Cortex of kidney (tissue), 1 donor: ENCODE results near the gene PKIB.
"Not testable (repeated sequence)": the region's sequence is repeated elsewhere in the genome, so short reads cannot be mapped to it uniquely, and the experiment has no call there.

ENCODE experiments used
- DNase-seq: peaks from one replicate; lab custom pipeline; 2025; lab: John Stamatoyannopoulos, UW

PKIB gene

DNA sequence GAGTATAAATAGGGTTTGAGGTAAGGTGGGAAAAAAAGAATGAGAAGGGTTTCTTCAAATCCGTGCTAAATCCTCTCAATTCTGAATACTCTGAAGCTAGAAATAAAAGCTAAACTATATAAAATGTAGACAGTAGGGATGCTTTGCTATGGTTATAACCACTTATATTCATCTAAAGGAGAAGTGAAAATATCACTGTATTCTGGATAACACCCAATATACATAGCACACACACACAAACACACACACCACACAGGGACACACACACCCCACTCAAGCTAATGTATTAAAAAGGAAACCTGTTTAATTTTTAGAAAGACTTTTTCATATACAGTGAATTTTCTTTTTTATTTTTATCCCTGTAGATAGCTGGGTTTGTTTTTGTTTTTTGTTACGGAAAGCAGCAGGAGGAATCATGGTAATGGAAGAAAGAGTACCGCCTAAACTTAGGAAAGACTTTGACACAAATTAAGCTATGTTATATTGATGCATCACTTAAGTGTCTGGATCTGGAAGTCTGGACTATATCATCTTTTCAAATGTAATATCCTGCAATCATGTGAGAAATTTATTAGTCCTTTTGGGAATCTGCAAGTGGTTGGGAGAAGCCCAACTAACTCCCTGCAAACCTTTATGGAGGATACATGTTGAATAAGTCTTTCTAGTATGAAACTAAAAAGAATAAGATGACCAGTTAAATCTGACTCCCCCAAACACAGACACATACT is 100.9 kb downstream of the PKIB start:
- DNase-seq: no peak

DNA sequence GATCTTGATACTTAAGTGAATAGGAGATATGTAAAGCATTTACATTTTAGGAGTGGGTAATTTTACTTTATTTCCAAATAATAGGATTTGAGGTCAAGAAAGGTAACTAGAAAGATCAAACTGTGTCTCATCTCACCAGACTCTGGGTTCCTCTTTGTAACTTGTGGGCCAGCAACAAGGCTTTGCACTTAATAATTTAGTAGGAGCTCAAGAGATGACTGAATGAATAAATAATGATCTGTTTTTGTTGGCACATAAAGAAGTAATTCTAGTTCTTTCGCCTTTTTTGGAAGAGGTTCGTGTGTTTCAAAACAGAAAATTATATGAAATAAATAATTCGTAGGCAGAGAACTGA is 101.9 kb downstream of the PKIB start:
- no peak for DNase-seq

DNA sequence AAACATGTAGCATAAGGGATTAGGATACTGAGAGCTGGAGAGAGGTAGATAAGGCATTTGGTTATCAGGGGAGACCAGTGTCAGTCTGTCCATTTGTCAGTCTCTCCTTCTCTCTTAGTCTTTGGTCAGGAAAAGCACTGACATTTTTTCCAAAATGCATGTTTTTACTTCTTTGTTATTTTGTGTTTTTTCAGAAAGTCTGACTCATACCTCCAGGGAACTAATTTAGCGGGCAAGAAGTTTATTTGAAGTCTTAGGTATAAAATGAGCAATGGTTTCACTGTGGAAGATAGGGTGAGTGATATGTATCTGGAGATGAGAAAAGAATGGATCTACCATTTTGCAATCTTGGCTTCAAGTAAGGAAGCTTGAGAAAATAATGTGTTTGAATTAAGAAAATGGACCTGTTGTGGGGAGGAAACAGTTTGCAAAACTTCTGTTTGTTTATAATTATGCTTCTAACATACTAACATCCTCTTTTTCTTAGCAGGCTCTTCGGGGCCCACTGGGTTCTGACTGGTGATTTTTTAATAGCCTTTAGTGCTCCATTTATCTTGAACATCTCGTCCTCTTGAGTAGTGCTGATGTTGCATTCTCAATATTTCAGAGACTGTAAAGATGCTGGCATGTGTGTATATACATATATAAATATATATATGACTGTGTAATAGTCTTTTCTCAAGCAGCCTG is 102.4 kb downstream of the PKIB start:
- no peak for DNase-seq

DNA sequence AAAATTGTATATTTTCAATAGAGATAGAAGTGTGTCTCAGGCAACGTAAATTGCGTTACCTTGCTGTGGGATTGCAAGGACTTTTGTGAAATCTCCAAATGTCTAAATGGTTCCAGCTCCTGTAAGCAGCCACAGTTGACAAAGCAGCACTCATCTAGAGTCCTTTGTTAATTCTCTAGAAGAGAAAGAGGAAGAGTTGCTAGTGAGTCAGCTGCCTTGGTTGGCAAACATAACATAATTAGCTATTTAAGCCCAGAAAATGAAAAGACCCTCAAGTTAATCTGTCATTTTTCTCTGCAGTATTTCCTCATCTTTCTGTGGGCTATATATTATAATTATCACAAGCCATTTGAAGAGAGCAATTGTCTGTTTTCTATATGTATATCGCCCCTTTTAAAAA is 102.9 kb downstream of the PKIB start:
- DNase-seq: no peak

DNA sequence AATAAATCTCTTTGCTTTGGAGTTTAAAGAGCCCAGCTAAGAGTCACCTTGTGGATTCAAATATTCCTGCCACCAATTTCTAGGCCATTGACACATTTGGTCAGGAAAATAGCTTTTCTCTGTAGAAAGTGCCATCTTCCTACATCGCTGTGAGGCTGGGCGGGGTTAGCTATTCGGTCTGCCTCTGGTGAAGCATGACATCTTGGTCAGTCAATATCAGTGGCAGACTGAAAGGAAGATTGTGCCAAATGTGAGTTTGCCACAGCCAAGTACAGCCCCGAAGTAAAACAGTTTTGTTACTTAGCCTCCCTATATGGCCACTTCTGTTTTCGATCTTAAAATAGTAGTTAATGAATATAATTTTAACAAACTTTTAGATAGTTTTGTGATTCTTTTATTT is 103.9 kb downstream of the PKIB start:
- no peak for DNase-seq

DNA sequence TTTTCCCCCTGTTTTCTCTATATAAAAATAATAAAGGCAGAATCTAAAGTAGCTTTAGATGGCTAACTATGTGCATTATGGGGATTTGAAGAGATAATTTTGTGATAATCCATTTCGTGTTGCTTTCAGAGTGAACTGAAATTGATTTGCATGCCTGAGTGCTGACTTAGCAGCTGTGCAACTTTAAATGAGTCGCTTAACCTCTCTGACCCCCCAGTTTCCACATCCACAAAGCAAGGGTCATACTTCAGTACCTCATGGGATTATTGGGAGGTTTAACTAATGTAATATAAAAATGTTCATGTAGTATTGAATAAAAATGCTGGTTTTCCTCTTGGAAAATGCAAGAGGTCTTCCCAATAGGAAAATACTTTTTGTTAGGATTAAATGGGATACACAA is 105.5 kb downstream of the PKIB start:
- no peak for DNase-seq

DNA sequence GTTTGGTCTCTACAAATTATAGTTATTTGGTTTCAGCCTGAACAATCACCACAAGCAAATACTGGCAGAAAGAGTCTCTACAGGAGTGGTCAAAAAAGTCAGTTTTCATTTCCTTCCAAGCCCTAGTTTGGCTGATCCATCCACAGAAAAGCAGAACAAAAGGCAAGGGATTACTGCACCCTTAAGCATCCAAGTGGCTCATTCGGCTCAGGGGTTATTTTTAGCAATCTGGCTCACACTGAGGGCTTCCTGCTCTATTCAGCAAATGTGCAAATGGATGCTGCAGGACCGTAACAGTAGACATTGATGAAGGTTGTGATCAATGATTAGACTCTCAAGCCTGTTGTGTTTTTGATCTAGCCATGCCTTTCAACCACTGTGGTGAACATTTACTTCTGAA is 107.1 kb downstream of the PKIB start:
- no peak for DNase-seq

DNA sequence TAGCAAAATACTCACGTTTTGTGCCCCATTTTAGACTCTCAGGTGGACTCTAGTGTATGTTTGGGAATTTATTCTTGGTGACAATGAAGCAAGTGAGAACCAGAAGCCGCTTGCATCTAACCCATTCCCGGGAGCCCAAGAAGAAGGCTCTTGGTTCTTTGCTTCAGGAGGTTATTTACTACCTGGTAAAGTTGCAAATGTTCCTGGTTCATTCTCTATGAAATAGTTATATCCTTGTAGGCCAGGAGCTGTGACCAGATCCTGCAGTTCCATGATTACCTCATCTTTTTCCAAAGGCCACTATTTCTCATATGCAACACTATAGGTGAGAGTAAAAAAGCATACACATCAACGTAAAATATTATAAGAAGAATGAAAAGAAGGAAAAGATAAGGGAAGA is 108.4 kb downstream of the PKIB start:
- no peak for DNase-seq

DNA sequence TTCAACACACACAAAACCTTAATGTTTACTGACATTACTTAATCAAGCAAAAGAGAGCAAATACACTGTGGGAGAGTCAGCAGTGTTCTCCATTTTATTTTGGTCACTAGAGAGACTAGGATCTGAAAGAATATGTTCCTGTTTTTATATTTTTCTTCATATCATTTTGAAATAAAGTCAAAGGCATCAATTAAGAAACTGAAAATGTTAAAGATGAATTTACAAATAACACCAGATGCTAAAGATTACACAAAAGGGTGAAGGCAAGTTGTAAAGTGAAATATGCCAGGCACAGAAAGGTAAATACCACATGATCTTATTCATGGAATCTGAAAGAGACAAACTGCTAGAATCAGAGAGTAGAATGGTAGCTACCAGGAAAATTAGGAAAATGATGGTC is 109.0 kb downstream of the PKIB start:
- no peak for DNase-seq

DNA sequence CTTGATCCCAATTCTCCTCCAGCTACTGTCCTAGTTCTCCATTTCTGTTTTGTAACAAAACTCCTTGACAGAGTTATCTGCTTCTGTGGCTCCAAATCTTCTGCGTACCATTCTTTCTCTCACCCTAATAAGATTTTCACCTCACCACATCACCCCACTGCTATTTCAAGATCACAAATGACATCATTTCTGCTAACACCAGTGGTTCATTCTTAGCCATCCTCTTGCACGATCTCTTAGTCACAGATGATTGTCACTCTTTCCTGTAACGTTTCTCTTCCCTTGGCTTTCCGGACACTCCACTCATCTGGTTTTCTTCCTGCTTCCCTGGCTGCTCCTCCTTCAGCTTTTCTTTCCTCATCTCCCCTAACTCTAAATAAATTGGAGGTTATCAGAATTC is 112.5 kb downstream of the PKIB start:
- no peak for DNase-seq

DNA sequence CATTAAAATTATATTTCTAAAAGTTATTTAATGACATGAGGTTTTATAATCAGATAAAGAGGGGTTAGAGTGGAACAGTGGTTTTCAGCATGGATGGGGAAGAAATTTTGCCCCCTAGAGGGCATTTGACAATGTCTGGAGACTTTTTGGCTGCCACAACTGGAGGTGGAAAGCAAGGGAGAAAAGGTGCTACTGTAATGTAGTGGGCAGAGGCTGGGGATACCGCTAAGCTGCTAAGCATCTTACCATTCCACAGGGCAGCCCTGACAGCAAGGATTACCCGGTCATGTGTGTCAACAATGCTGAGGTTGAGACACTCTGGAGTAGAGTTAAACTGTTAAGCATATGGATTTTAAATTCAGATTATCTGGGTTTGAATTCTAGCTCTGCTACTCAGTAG is 116.4 kb downstream of the PKIB start:
- DNase-seq: no peak

DNA sequence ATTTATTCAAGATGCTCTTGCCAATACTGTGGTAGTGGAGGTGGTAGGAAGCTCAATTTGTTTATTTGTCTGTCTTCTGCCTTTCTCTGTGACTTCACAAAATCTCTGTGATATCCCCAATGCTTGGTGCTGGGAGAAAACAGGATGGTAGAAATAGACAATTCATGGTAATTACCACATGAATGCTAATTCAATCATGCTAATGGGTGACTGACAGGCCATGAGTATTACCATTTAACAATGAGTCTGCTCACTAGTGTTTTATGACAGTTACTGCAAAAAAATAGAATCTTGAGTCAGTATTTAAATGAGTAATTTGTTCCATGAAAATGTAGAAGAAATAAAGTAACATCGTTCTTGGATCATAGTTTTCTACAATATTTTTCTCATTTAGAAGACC is 117.0 kb downstream of the PKIB start:
- no peak for DNase-seq

DNA sequence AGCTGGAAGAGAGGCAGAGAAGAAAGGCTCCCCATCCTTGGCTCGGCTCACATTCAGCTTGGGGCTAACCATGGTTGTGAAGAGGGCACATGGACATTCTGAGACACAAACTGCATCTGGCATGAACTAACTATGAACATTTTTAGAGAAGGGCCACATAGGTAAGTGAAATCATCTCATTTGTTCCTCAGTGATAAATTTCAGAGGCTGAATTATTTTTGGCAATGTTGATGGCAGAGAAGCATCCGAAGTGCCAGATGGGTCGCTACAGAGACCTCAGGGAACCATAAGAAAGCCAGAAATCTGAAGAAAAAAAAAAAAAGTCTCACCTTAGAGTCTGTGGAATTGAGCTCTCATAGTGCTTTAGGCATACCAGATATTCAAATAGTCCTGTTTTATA is 120.1 kb downstream of the PKIB start:
- no peak for DNase-seq

DNA sequence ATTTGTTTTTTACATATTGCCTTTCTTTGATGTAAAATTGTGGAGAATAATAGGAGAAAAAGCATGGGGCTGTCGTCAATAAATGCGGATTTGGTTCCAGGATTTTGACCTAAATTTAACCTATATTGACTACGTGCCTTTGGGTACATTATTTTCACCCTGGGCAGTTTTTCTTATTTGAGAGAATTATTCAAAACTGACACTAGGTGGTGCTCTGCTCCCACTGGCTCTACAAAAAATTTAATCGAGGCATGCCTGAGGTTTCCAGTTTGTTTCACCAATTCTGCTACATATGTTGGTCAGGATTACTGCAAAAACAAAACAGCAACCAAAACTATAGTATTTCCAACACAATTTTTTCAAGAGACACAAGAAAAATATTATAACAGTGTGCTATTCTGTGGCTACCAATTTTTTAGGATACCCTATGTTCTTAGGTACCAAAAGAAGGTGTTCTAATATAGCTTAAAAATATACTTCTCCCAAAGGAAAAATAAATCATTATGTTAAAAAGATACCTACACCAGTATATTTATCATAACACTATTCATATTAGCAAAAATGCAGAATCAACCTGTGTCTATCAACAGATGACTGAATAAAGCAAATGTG is 120.7 kb downstream of the PKIB start:
- DNase-seq: no peak

DNA sequence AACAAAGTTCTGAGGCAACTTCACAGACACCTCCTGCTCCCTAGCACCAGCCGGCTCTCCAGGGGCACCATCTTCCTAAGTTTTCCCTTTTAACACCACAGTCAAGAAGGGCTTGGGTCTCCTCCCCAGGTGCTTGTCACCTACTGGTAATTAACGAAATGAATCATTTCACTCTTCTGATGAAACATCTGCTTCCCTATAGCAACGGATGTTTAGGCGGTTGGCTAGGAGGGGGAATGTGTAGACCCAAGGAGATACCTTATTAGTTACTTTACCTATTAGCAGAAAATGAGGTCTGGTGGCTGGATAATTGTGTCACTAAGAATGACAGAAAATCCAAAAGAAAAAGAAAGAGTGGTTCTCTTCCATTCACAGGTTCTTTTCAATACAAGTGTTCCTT is 123.1 kb downstream of the PKIB start:
- no peak for DNase-seq

DNA sequence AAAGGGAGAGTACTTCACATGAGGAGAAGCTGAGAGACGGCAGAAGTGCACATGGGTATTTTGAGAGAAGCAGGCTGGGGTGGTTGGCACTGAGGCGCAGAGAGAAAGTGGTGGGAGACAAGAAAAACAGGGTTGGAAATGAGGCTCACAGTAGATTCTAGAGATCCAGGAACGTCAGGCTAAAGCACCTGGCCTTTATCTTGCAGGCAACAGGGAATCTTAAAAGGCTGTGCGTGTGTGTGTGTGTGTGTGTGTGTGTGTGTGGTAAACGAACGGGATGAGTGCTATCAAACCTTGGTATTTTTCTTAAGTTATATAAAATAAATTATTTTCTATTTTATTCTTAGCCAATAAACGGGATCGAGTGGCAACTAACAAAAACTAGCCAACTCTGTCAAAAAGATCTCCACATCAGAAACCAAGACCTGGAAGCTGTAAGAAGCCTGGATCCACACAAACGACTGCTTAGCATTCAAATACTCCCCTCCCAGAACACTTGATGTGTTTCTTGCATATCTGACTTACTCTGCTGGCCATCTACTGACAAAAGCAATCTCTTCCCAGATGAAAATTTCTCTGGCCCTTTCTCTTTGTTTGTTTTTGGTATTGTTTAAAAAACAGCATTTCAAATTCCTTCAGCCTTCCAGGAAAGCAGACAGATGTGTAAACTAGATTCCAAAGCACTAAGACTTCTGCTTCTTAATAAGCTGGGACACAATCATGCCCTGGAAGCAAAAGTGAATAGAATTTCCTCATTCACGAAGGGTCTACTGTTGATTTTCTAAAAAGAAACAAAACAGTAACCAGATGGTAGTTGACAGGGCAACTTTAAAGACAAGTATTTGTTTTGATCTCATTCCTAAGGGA is 124.6 kb downstream of the PKIB start:
- no peak for DNase-seq

DNA sequence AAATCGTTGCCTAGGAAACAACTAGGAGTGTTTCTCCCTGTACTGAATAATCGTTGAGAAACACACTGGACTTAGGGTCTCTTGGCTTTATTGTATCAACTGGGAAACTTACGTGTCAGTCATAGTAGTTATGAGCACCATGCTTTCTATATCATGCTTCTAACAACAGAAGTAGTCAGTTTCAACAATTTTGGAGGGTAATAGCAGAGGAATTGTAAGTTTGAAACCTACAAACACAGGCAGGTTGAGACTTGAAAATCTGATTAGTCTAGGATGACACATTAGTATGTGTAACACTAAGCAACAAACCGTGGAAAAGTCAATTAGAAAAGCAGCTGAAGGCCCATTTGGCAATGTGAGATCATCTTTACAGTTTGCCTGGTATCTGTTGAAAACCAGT is 125.4 kb downstream of the PKIB start:
- no peak for DNase-seq

DNA sequence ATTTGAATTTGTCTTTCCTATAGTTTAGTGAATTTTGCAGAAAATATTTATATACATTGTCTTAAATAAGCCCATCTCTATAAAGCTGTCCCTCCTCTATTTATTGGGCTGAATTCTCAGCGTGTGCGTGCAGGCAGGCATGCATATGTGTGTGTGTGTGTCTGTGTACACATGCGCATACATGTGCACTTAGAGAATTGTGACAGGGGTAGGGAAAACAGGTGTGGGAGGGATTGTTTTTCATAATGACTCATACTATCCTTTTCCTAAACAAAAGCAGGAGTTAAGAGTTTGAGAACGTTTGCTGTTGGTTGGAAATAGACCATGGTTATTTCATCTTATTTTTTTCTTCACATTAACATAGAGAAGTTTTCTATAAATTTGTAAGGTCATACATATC is 126.0 kb downstream of the PKIB start:
- DNase-seq: no peak

DNA sequence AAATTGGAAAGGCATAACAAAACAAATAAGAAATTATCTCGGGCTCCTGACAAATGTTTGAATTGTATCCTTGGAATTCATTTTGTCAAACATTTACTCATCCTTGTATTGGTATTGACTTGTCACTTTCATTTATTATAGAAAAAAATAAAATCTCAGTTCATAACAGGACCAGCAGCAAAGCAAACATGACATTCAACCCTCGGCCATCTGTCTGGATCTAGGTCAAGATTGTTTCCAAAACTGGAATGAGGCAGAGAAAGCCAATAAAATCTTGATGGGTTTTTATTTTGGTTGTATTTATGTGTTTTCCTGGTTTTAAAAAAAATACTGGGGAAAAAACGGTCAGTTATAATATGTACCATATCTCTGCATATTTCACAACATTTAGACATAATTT is 126.4 kb downstream of the PKIB start:
- DNase-seq: no peak

DNA sequence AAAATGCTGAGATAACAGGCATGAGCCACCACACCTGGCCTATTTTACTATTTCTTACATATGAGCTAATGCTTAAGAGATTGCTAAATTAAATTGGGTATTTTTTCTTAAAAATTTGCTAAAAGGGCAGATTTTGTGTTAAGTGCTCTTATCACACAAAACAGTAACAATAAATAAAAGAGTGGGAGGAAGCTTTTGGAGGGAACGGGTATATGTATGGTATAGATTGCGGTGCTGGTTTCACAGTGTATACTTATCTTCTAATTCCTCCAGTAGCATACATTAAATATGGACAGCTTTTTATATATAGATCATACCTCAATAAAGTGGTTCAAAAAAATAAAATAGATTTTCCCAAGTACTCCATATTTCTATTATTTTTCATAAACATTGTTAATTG is 129.9 kb downstream of the PKIB start:
- DNase-seq: no peak

DNA sequence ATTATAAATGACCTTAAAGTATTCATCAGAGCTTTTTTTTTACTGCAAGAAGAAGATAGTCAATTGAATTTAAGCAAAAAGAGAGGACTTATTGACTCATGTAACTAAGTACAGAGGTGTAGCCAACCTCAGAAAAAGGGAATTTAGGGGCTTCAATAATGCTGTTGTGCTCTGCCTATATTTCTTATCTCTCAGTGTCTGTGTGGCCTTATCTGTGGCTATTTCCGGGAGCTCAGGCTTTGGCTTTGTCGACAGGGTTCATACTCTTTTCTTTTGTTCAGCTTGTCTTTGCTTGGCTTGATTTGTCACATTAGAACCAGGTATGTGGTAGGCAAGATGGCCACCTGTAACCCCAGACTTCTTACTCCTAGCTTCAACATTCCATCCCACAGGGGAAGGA is 130.7 kb downstream of the PKIB start:
- no peak for DNase-seq

DNA sequence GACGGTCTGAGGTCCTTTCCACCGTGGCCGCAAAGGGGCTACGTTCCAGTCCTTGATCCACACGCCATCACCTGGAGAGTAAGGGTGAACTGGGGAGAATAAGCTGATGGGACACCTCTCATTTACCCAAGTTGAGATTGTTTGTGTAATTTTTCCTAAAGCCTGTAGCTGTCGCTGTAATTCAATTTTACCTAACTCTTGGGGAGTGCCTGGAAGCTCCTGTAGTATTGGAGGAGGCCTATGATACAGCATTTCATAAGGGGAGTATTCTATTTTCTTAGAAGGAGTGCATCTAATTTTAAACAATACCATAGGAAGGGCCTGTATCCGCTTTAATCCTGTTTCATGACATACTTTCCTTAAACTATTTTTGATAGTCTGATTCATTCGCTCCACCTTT is 134.0 kb downstream of the PKIB start:
- DNase-seq: not testable (repeated sequence)

DNA sequence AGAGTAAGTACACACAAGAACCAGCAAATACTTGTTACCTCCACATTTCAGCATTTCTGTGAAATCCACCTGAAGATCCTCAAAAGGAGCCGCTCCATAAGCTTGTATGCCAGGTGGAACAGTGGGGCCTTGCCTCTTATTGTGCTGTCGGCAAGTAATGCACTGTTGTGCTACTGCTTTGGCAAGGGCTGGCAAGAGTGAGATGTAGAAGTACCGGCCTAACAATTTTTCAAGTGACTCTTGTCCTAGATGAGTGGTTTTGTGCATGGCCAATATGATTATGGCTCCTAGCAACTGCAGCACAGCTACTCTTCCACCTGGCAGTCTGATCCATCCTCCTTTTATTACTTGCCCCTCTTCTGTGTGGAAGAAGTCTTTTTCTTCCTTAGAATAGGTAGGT is 134.7 kb downstream of the PKIB start:
- DNase-seq: not testable (repeated sequence)
